H1 (cell line): Measurements from ENCODE around the gene CTSS. TPM values are rescaled to one million over a fixed set of nuclear protein-coding genes. Genes with fewer than 3 reads are reported as not detected.

Experiments
- CTCF ChIA-PET: fragments of 300-600 bp; sonication (Branson Sonifier 250); formaldehyde crosslinking; loops from one replicate; lab custom pipeline; 2021; ENCODE audit not compliant: partially characterized antibody; lab: Charles Lee
- POLR2A ChIA-PET: fragments of 300-600 bp; sonication (Branson Sonifier 250); formaldehyde crosslinking; loops from one replicate; lab custom pipeline; 2021; ENCODE audit warnings: inconsistent platforms; ENCODE audit not compliant: partially characterized antibody; lab: Charles Lee
- DNase-seq, 2 experiments: peaks; one replicate each; pipeline versions ENCODE4 v3.0.0 to v3.0.0-alpha.2; 2010 to 2022; ENCODE audit warnings: low spot score in 2 of 2, low read depth in 1 of 2, mixed read lengths in 1 of 2
- FAIRE-seq: peaks from 2 replicates; lab custom pipeline; 2011; peaks lifted over from hg19 to GRCh38; lab: Jason Lieb, UNC
- H2AFZ ChIP-seq: 2 replicates; pipeline ENCODE4 v1.8.1; 2012; ENCODE audit warnings: low read length, inconsistent platforms
- H2AK5ac ChIP-seq: 2 replicates; pipeline ENCODE4 v1.6.1; 2013; ENCODE audit warnings: low read depth, low read length
- H2BK120ac ChIP-seq: replicated peaks from 2 replicates; pipeline ENCODE3; 2013; ENCODE audit warnings: low read depth, low read length, inconsistent platforms
- H2BK12ac ChIP-seq: 2 replicates; pipeline ENCODE4 v1.6.1; 2013; ENCODE audit warnings: low read depth, low read length
- H2BK15ac ChIP-seq: 2 replicates; pipeline ENCODE4 v1.6.1; 2013; ENCODE audit warnings: low read length
- H2BK20ac ChIP-seq: 2 replicates; pipeline ENCODE4 v1.6.1; 2013; ENCODE audit warnings: low read length
- H2BK5ac ChIP-seq: 2 replicates; pipeline ENCODE4 v1.6.1; 2013; ENCODE audit warnings: low read depth, low read length
- H3K14ac ChIP-seq: 2 replicates; pipeline ENCODE4 v1.6.1; 2013; ENCODE audit warnings: inconsistent platforms; ENCODE audit not compliant: insufficient read length
- H3K18ac ChIP-seq: 2 replicates; pipeline ENCODE4 v1.6.1; 2013; ENCODE audit warnings: low read length; ENCODE audit errors: extremely low read depth
- H3K23ac ChIP-seq: 2 replicates; pipeline ENCODE4 v1.6.1; 2013; ENCODE audit warnings: inconsistent platforms; ENCODE audit not compliant: insufficient read length
- H3K23me2 ChIP-seq: 2 replicates; pipeline ENCODE4 v1.6.1; 2013; ENCODE audit warnings: low read depth, low read length
- H3K27ac ChIP-seq: 2 replicates; pipeline ENCODE4 v1.6.1; 2011; ENCODE audit warnings: low read depth, low read length, inconsistent platforms
- H3K27me3 ChIP-seq, 4 experiments: replicated peaks in 1 of 4; 1 replicate in 1 of 4; 2 replicates in 3 of 4; pipeline versions ENCODE4 v1.6.1 to v1.8.1; 2011 to 2013; ENCODE audit warnings: low read length in 3 of 4, mild to moderate bottlenecking in 3 of 4, inconsistent platforms in 2 of 4, mixed read lengths in 2 of 4, moderate library complexity in 1 of 4; ENCODE audit not compliant: control insufficient read depth in 3 of 4, insufficient read depth in 3 of 4; ENCODE audit errors: extremely low read depth in 1 of 4
- H3K36me3 ChIP-seq, 4 experiments: 2 replicates each; pipeline versions ENCODE4 v1.6.1 to v1.8.1; 2011 to 2013; ENCODE audit warnings: mild to moderate bottlenecking in 4 of 4, low read length in 3 of 4, moderate library complexity in 2 of 4, control low read depth in 1 of 4, inconsistent platforms in 1 of 4; ENCODE audit not compliant: insufficient read depth in 4 of 4, control insufficient read depth in 2 of 4
- H3K4ac ChIP-seq: replicated peaks from 2 replicates; pipeline ENCODE3; 2013; ENCODE audit warnings: low read length, low read depth, mixed read lengths, inconsistent platforms; ENCODE audit not compliant: insufficient read length
- H3K4me1 ChIP-seq, 4 experiments: replicated peaks in 1 of 4; 1 replicate in 1 of 4; 2 replicates in 3 of 4; pipeline versions ENCODE4 v1.6.1 to v1.8.1; 2011 to 2013; ENCODE audit warnings: low read length in 3 of 4, inconsistent platforms in 2 of 4, mixed read lengths in 1 of 4; ENCODE audit not compliant: insufficient read depth in 4 of 4, control insufficient read depth in 3 of 4
- H3K4me2 ChIP-seq, 2 experiments: 2 replicates each; pipeline versions ENCODE4 v1.6.1 to v1.8.1; 2011 to 2013; ENCODE audit warnings: low read depth in 2 of 2, low read length in 2 of 2, control low read depth in 1 of 2, inconsistent platforms in 1 of 2, mild to moderate bottlenecking in 1 of 2; ENCODE audit not compliant: insufficient read depth in 1 of 2
- H3K4me3 ChIP-seq, 4 experiments: fragments of 200-600, 300-600 bp in 1 of 4; sonication (generic), shearing (Covaris generic), sonication (Bioruptor Twin) in 1 of 4; 2 replicates each; pipeline versions ENCODE4 v1.5.1 to v1.8.1; 2011 to 2016; ENCODE audit warnings: low read length in 4 of 4, low read depth in 3 of 4, control low read depth in 2 of 4, inconsistent platforms in 2 of 4, mild to moderate bottlenecking in 2 of 4, mixed read lengths in 1 of 4, moderate library complexity in 1 of 4; ENCODE audit not compliant: insufficient read depth in 2 of 4; ENCODE audit errors: extremely low read depth in 1 of 4
- H3K56ac ChIP-seq: replicated peaks from 2 replicates; pipeline ENCODE3; 2013; ENCODE audit warnings: low read depth, mild to moderate bottlenecking, mixed read lengths, low read length, inconsistent platforms; ENCODE audit not compliant: insufficient read length
- H3K79me1 ChIP-seq: 2 replicates; pipeline ENCODE4 v1.6.1; 2013; ENCODE audit warnings: low read depth, low read length, control low read depth
- H3K79me2 ChIP-seq, 2 experiments: 2 replicates each; pipeline versions ENCODE4 v1.6.1 to v1.8.1; 2012 to 2013; ENCODE audit warnings: low read length in 2 of 2, mild to moderate bottlenecking in 2 of 2, inconsistent platforms in 1 of 2; ENCODE audit not compliant: insufficient read depth in 2 of 2, control insufficient read depth in 1 of 2
- H3K9ac ChIP-seq, 4 experiments: replicated peaks in 1 of 4; 1 replicate in 1 of 4; 2 replicates in 3 of 4; pipeline versions ENCODE4 v1.6.1 to v1.8.1; 2011 to 2013; ENCODE audit warnings: low read depth in 3 of 4, low read length in 3 of 4, control low read depth in 2 of 4, mild to moderate bottlenecking in 2 of 4, moderate library complexity in 2 of 4, inconsistent platforms in 1 of 4; ENCODE audit errors: extremely low read depth in 1 of 4
- H3K9me3 ChIP-seq, 2 experiments: 2 replicates each; pipeline versions ENCODE4 v1.6.1 to v1.8.1; 2012 to 2013; ENCODE audit warnings: mild to moderate bottlenecking in 2 of 2, moderate library complexity in 2 of 2, control low read depth in 1 of 2, inconsistent platforms in 1 of 2, low read depth in 1 of 2, low read length in 1 of 2, mixed read lengths in 1 of 2; ENCODE audit not compliant: insufficient read depth in 2 of 2
- H4K20me1 ChIP-seq, 2 experiments: replicated peaks in 1 of 2; 2 replicates each; pipeline versions ENCODE3 to v1.8.1; 2011 to 2013; ENCODE audit warnings: inconsistent platforms in 2 of 2, low read length in 2 of 2, mild to moderate bottlenecking in 1 of 2; ENCODE audit not compliant: insufficient read depth in 2 of 2, control insufficient read depth in 1 of 2
- H4K5ac ChIP-seq: 2 replicates; pipeline ENCODE4 v1.6.1; 2013; ENCODE audit warnings: low read length, low read depth, mixed read lengths, inconsistent platforms; ENCODE audit not compliant: insufficient read length
- H4K8ac ChIP-seq: 2 replicates; pipeline ENCODE4 v1.8.0; 2013; ENCODE audit warnings: mild to moderate bottlenecking, moderate library complexity, low read length, inconsistent platforms; ENCODE audit not compliant: insufficient read depth; ENCODE audit errors: extremely low read depth
- H4K91ac ChIP-seq: replicated peaks from 2 replicates; pipeline ENCODE3; 2013; ENCODE audit warnings: low read length, mixed read lengths, inconsistent platforms; ENCODE audit not compliant: insufficient read length
- EGR1 ChIP-seq: IDR thresholded peaks from 2 replicates; pipeline ENCODE4 v1.6.1; 2011; ENCODE audit warnings: low read depth, low read length, borderline replicate concordance
- EP300 ChIP-seq, 2 experiments: IDR thresholded peaks; 1 replicate in 1 of 2; 2 replicates in 1 of 2; pipeline ENCODE4 v1.6.1; 2011 to 2012; ENCODE audit warnings: low read depth in 2 of 2, low read length in 2 of 2, mild to moderate bottlenecking in 2 of 2, borderline replicate concordance in 1 of 2, inconsistent platforms in 1 of 2, moderate library complexity in 1 of 2
- NRF1 ChIP-seq: IDR thresholded peaks from 2 replicates; pipeline ENCODE4 v1.6.1; 2011; ENCODE audit warnings: mild to moderate bottlenecking, low read depth, low read length, improper control_type of control experiment
- SIX5 ChIP-seq: IDR thresholded peaks from 2 replicates; pipeline ENCODE4 v1.6.1; 2011; ENCODE audit warnings: mild to moderate bottlenecking, low read depth, low read length
- TAF7 ChIP-seq: optimal IDR thresholded peaks from 2 replicates; pipeline ENCODE3; 2011; ENCODE audit warnings: low read depth, mild to moderate bottlenecking, inconsistent platforms, low read length, moderate library complexity, borderline replicate concordance
- WGBS, 2 experiments: shearing (Covaris generic) in 1 of 2; methylation state at CpG; one replicate each; pipeline versions ENCODE4 v1.1.6 to v1.1.7; 2013 to 2015; ENCODE audit warnings: low lambda C conversion rate in 2 of 2, mixed read lengths in 2 of 2, inconsistent platforms in 1 of 2, low coverage in 1 of 2, missing lambda C conversion rate in 1 of 2; ENCODE audit not compliant: insufficient replicate concordance in 2 of 2, insufficient coverage in 1 of 2, insufficient read length in 1 of 2; ENCODE audit errors: extremely low coverage in 1 of 2, missing lambda C conversion rate in 1 of 2; 5-methylcytosine and 5-hydroxymethylcytosine counted together
- polyA plus RNA-seq, 7 experiments: library from polyadenylated mRNA; depleted of rRNA in 3 of 7; stranded (reverse) in 5 of 7; unstranded in 2 of 7; fragments of >200 nt in 5 of 7; fragments of 200-250 nt in 2 of 7; gene quantifications; 1 replicate in 5 of 7; 2 replicates in 1 of 7; 4 replicates in 1 of 7; pipeline versions ENCODE4 v1.2.1 to v1.2.3, GENCODE V29; 2011 to 2013; ENCODE audit warnings: missing spikeins in 2 of 7, mixed read lengths in 2 of 7
- total RNA-seq: library from RNA; stranded (reverse); fragmentation: NEBNext Ultra II Directional; extraction: Animal tissue kit (Norgen Biotek cat#: 25700); gene quantifications from 2 replicates; pipeline ENCODE4 v1.2.1, GENCODE V29; 2021
- TF ChIP-seq, protein P1 (sequence below), 3 experiments: IDR thresholded peaks; 1 replicate in 2 of 3; 2 replicates in 1 of 3; pipeline versions ENCODE4 v1.5.1 to v1.6.1; 2011; ENCODE audit warnings: low read length in 3 of 3, mild to moderate bottlenecking in 3 of 3, inconsistent platforms in 2 of 3, low read depth in 1 of 3, moderate library complexity in 1 of 3; ENCODE audit not compliant: insufficient read depth in 1 of 3; ENCODE audit errors: control extremely low read depth in 1 of 3

CTSS gene
- total and polyA plus RNA-seq, 2 of the 8 experiments (the other 6 are each of a cell fraction or from before 2014, with no cell fraction given): not detected

DNA sequence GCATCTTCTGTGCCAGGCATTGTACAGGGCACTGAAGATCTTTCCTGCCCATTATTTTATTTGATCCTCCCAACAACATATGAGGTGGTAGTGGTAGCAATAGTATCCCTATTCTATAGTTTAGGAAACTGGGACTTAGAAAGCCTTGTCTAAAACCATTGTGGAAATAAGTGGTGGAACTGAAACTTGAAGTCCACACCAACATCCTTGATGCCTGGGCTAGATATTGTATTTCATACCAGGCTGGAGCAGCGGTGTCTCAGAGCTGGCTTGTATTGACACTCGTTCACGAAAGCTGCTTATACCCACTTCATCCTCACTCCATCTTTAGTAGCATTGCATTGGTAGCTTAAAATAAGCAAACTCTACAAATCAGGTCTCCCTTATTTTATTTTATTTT is 9.7 kb upstream of the CTSS start:
- no peak overlapping the region for H2AK5ac ChIP-seq
- no peak overlapping the region for H2BK120ac ChIP-seq
- no peaks in the 10 kb centered on the region for H4K20me1 ChIP-seq
- no peaks in the 10 kb centered on the region for H3K79me2 ChIP-seq
- no peak for FAIRE-seq
- H3K27ac ChIP-seq: no peak overlapping the region
- WGBS, 2 experiments: 89% methylated on average over 3 of the region's 3 CpGs; no CpG with 5 or more reads in 1 of the 2 experiments
- no peak overlapping the region for H2AFZ ChIP-seq
- no peak overlapping the region for H2BK12ac ChIP-seq
- H3K14ac ChIP-seq: no peak overlapping the region
- no peak overlapping the region for H3K23ac ChIP-seq
- no peak for DNase-seq
- H3K9me3 ChIP-seq: peaks cover 0 to 2% of the 10 kb centered on the region in 2 experiments; a peak in 1 of 4 replicates
- H3K36me3 ChIP-seq: no peaks in the 10 kb centered on the region
- no peak overlapping the region for H3K4me3 ChIP-seq
- H3K9ac ChIP-seq: no peak overlapping the region
- POLR2A ChIA-PET: interaction anchor here (1.4 kb wide), 1 partner anchor 10 kb away, joined by 6 read pairs; the partner anchor contains the start of gene CTSS
- CTCF ChIA-PET: interaction anchor here (1.7 kb wide), 1 partner anchor 153 kb away, joined by 3 read pairs; no protein-coding TSS in a partner anchor
- TF ChIP-seq TAF7: no peak
- TF ChIP-seq EP300 (IDR thresholded peaks at IDR 0.05; ENCODE audit: borderline replicate concordance in 1 of 2, low read depth in 2 of 2, low read length in 2 of 2): no peak
- TF ChIP-seq, protein P1, sequence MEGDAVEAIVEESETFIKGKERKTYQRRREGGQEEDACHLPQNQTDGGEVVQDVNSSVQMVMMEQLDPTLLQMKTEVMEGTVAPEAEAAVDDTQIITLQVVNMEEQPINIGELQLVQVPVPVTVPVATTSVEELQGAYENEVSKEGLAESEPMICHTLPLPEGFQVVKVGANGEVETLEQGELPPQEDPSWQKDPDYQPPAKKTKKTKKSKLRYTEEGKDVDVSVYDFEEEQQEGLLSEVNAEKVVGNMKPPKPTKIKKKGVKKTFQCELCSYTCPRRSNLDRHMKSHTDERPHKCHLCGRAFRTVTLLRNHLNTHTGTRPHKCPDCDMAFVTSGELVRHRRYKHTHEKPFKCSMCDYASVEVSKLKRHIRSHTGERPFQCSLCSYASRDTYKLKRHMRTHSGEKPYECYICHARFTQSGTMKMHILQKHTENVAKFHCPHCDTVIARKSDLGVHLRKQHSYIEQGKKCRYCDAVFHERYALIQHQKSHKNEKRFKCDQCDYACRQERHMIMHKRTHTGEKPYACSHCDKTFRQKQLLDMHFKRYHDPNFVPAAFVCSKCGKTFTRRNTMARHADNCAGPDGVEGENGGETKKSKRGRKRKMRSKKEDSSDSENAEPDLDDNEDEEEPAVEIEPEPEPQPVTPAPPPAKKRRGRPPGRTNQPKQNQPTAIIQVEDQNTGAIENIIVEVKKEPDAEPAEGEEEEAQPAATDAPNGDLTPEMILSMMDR (IDR thresholded peaks at IDR 0.05; ENCODE audit: control extremely low read depth in 1 of 3, insufficient read depth in 1 of 3, low read depth in 1 of 3, low read length in 3 of 3): no peak
- TF ChIP-seq NRF1: no peak
- TF ChIP-seq EGR1: no peak
- TF ChIP-seq SIX5: no peak
- H4K5ac ChIP-seq: no peak overlapping the region
- H3K56ac ChIP-seq: no peak overlapping the region
- H2BK15ac ChIP-seq: no peak overlapping the region
- H3K23me2 ChIP-seq: no peaks in the 10 kb centered on the region
- H2BK5ac ChIP-seq: no peak overlapping the region
- H3K4me1 ChIP-seq: no peaks in the 10 kb centered on the region
- no peak overlapping the region for H2BK20ac ChIP-seq
- H3K4me2 ChIP-seq: no peak overlapping the region
- H3K27me3 ChIP-seq: no peaks in the 10 kb centered on the region
- no peak overlapping the region for H4K91ac ChIP-seq
- no peaks in the 10 kb centered on the region for H3K79me1 ChIP-seq
- no peak overlapping the region for H3K4ac ChIP-seq
- no peak overlapping the region for H4K8ac ChIP-seq
- no peak overlapping the region for H3K18ac ChIP-seq
